Measurements from ENCODE around the gene GLYAT. TPM values are rescaled to one million over a fixed set of nuclear protein-coding genes. Genes with fewer than 3 reads are reported as not detected.
A peak's percentile ranks its signal among the peaks of the same experiment; 100 is the strongest.

GLYAT gene
- total RNA-seq, 4 donors from 2014 or later = not detected

DNA sequence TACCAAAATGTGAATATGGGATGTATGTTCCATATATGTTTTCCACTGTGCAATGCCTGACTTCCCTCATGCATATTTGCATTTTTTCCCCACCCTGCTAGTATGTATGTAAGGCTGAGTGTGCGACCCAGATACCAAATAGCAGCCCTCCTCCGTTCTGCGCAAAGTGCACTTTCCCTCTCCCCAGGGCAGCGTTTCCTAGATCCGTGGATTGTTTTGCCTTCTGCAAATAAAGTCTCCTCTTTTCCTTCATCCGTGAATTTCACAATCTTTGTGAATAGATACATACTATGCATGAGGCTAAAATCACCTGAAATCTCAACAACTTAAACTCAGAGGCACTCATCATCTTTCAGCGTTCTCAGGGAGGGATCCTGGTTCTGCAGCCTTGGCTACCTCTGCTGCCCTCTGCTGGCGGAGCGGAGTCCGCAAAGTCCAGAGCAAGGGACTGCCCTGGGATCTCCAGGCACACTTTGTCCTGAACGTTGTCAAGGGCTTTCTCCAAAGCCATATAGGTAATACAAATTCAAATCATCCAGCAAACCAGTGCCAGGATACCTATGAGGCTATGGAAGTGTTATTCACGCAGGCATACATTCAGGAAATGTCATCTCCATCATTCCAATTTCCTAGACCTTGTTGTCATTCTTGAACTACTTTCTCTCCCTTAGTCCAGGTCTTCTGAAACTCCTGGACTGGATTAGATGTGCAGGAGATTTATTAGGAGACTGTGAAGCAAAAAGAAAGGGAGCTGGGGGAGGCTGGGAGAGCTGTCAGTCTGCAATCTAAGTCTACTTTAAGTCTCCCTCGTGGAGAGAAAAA lies 56.2 kb downstream of the GLYAT start:
- intact Hi-C loops (cut with DNase I; ENCODE audit: low total_unique reads) = no loop called here
- no peak overlapping the region for H3K4me3 ChIP-seq
- peak; percentile 30 to 65 for DNase-seq
- no peaks in the 10 kb centered on the region for H3K27me3 ChIP-seq
- H3K27ac ChIP-seq = no peak overlapping the region
- H3K36me3 ChIP-seq = no peaks in the 10 kb centered on the region
- TF ChIP-seq, protein P1, sequence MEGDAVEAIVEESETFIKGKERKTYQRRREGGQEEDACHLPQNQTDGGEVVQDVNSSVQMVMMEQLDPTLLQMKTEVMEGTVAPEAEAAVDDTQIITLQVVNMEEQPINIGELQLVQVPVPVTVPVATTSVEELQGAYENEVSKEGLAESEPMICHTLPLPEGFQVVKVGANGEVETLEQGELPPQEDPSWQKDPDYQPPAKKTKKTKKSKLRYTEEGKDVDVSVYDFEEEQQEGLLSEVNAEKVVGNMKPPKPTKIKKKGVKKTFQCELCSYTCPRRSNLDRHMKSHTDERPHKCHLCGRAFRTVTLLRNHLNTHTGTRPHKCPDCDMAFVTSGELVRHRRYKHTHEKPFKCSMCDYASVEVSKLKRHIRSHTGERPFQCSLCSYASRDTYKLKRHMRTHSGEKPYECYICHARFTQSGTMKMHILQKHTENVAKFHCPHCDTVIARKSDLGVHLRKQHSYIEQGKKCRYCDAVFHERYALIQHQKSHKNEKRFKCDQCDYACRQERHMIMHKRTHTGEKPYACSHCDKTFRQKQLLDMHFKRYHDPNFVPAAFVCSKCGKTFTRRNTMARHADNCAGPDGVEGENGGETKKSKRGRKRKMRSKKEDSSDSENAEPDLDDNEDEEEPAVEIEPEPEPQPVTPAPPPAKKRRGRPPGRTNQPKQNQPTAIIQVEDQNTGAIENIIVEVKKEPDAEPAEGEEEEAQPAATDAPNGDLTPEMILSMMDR (IDR thresholded peaks at IDR 0.05) = peak; percentile 50 to 76 (median 59)
- no peak for TF ChIP-seq POLR2A (IDR thresholded peaks at IDR 0.05)
- no peaks in the 10 kb centered on the region for H3K4me1 ChIP-seq
- H3K9me3 ChIP-seq = no peaks in the 10 kb centered on the region

DNA sequence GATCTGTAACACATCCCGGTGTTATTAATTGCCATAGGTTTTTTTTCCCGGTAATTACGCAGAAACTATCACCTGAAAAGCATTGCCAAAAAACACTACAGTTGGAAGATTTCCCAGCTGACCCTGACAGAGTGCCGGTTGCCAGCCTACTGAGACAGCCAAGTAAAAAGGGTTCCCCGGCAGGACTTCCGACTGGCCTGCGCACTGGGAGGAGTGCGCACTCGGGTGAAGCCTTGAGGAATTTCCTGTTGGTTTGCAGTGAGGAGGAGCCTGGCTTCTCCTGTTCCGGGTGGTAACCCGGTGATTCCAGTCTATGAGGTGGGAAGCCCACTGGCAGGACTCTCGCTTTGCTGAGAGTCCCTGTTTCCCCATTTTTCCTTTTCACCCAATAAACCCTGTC lies 57.1 kb downstream of the GLYAT start:
- Histone ChIP-seq H3K27ac (no peak overlapping the region), H3K36me3 (no peaks in the 10 kb centered on the region), H3K9me3 (no peaks in the 10 kb centered on the region), H3K27me3 (no peaks in the 10 kb centered on the region), H3K4me3 (no peak overlapping the region), H3K4me1 (no peaks in the 10 kb centered on the region)
- DNase-seq = no peak
- intact Hi-C loops (cut with DNase I; ENCODE audit: low total_unique reads) = no loop called here
- TF ChIP-seq, protein P1 (IDR thresholded peaks at IDR 0.05) = no peak
- TF ChIP-seq POLR2A (IDR thresholded peaks at IDR 0.05) = no peak

DNA sequence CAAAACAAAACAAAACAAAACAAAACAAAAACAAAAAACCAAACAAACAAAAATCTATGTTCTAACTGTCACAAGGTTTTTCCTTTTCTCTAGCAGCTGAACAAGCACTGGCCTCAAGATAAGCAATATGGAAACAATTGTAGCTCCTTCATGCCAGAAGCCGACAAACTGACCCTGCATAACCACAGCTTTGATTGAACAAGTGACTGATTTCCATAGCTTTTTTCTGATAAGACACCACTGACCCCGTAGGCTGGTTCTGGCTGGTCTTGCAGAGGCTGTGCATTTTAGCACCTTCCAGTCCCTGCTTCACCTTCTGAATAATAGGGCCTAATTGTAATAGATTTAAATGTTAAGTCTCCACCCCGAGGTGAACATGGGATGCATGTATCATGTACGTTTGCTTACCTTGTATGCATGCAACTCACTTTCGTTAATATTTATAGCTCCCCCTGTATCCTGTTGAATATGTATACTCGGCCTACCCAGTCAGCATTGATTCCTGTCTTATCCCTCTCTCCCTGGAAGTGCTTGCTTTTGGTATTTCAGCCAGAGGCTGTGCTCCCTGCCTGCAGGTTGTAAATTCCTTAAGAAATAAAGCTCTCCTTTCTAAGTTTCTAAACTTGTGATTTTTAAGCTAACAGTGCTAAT lies 59.6 kb downstream of the GLYAT start:
- no peak for DNase-seq
- H3K4me3 ChIP-seq = no peak overlapping the region
- TF ChIP-seq, protein P1 (IDR thresholded peaks at IDR 0.05) = no peak
- TF ChIP-seq POLR2A (IDR thresholded peaks at IDR 0.05) = no peak
- no peaks in the 10 kb centered on the region for H3K36me3 ChIP-seq
- H3K27me3 ChIP-seq = no peaks in the 10 kb centered on the region
- no peak overlapping the region for H3K27ac ChIP-seq
- H3K9me3 ChIP-seq = no peaks in the 10 kb centered on the region
- intact Hi-C loops (cut with DNase I; ENCODE audit: low total_unique reads) = no loop called here
- no peaks in the 10 kb centered on the region for H3K4me1 ChIP-seq

DNA sequence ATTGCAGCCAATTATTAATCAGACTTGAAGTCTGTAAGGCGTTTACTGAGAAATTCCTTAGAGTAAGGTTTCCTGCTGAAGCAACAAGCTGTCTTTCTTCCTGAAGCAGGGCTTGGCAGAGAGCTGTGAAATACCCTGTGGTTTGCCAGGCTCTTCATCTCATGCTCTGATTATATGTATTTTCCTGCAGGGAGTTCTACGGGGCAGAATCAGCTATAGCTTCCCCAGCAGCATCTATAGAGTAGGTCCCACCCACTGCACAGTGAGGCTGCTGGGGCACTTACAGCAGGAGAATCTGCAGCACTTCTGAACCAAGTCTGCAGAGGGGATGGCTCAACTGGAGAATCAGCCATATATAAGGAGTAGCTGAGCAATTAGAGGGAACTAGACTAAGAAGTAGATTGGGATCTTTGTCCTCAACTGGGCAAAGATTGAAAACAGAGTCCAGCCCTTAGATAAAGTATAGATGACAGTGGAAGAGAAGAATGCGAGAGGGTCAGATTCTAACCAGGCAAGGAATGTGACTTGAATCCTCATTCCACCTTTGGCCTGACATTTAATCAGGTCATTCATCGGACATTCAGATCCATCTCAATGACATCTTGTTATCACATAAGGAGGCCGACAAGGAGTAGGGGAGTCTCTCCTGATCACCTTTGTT lies 71.7 kb downstream of the GLYAT start:
- TF ChIP-seq POLR2A (IDR thresholded peaks at IDR 0.05) = no peak
- intact Hi-C loops (cut with DNase I; ENCODE audit: low total_unique reads) = no loop called here
- H3K4me1 ChIP-seq = no peaks in the 10 kb centered on the region

DNA sequence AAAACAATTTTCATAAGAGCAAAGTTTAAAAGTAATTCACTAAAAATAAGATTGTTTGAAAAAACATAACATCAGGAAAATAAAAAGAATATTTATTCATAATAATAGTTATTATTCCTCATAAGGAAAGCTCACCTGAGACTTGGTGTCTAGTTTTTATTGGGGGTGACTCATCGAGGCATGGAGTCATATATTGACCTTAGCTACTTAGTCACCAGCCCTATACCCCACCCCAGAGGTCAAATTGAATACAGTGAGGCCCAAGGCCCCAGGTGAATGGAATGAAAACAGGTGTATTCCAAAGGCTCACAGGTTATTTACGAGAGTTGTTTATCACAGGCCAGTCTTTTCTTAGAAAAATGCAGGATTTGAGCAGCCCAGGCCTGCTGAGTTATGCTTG lies 72.3 kb downstream of the GLYAT start:
- Histone ChIP-seq H3K27me3 (no peaks in the 10 kb centered on the region), H3K27ac (no peak overlapping the region), H3K4me1 (no peaks in the 10 kb centered on the region), H3K36me3 (no peaks in the 10 kb centered on the region), H3K4me3 (no peak overlapping the region), H3K9me3 (no peaks in the 10 kb centered on the region)
- no peak for TF ChIP-seq POLR2A (IDR thresholded peaks at IDR 0.05)
- DNase-seq = no peak
- intact Hi-C loops (cut with DNase I; ENCODE audit: low total_unique reads) = no loop called here

More for the DNA sequence above, 71.7 kb downstream of the GLYAT start:
- no peak overlapping the region for H3K4me3 ChIP-seq
- H3K27ac ChIP-seq = no peak overlapping the region
- H3K9me3 ChIP-seq = no peaks in the 10 kb centered on the region
- DNase-seq = no peak
- H3K36me3 ChIP-seq = no peaks in the 10 kb centered on the region
- no peaks in the 10 kb centered on the region for H3K27me3 ChIP-seq

Other genes with a start within 250 kb of the GLYAT start
- gene OR5B21, start 223.8 kb downstream of the GLYAT start, total RNA-seq = not detected
- 10 to 100 TPM in 2 of 4 donors, 1 to 10 TPM in 1, under 1 TPM in 1; 0.59 to 11.1 (median 8.8) TPM for gene LPXN, start 156.1 kb downstream of the GLYAT start, total RNA-seq
- gene ZFP91, start 152.9 kb downstream of the GLYAT start, total RNA-seq = 10 to 100 TPM; 19.2 to 57.7 (median 48.9) TPM
- gene CNTF, start 109.3 kb downstream of the GLYAT start, total RNA-seq = 1 to 10 TPM in 2 of 4 donors, not detected in 2; 1.1 to 1.2 TPM
- gene GLYATL2, start 112.8 kb upstream of the GLYAT start, total RNA-seq = 1 to 10 TPM in 1 of 4 donors, not detected in 3; 4.2 TPM
- 1 to 10 TPM in 1 of 4 donors, not detected in 3; 1.2 TPM for gene GLYATL1, start 207.5 kb upstream of the GLYAT start, total RNA-seq

Measured in uterus (tissue), 4 donors.